Stomach (tissue), 4 donors: ENCODE results near the gene NCKAP5.

ENCODE experiments used
- CTCF ChIP-seq, 7 experiments: fragments of 450-650 bp in 4 of 7; fragments of 200-600 bp in 3 of 7; sonication (generic) in 3 of 7; IDR thresholded peaks; one replicate each; pipeline ENCODE4 v1.5.1; 2016 to 2019; ENCODE audit warnings: antibody characterized with exemption in 7 of 7, control low read depth in 2 of 7, mild to moderate bottlenecking in 1 of 7
- EP300 ChIP-seq: sonication (generic); formaldehyde crosslinking; IDR thresholded peaks from one replicate; pipeline ENCODE4 v1.6.1; 2017; ENCODE audit warnings: antibody characterized with exemption
- POLR2A ChIP-seq, 4 donors: fragments of 450-650 bp; IDR thresholded peaks; one replicate each; pipeline ENCODE4 v1.6.1; 2016; ENCODE audit warnings: antibody characterized with exemption in 4 of 4, control low read depth in 2 of 4, mild to moderate bottlenecking in 1 of 4, moderate library complexity in 1 of 4
- POLR2AphosphoS5 ChIP-seq, 3 donors: sonication (generic); formaldehyde crosslinking; IDR thresholded peaks; one replicate each; pipeline ENCODE4 v1.6.1; 2016; ENCODE audit warnings: antibody characterized with exemption in 3 of 3

- TF ChIP-seq CTCF (IDR thresholded peaks at IDR 0.05) (no peak), POLR2AphosphoS5 (IDR thresholded peaks at IDR 0.05) (no peak), POLR2A (IDR thresholded peaks at IDR 0.05) (no peak), EP300 (no peak)
Measured at GRCh38 chr2:132638313-132639040, 929.8 kb downstream of the NCKAP5 start.
